Epithelial cell of esophagus (primary cell): ENCODE data around the gene AMZ1.
A peak's percentile ranks its signal among the peaks of the same experiment; 100 is the strongest.

Experiments used
- DNase-seq: peaks from one replicate; pipeline ENCODE4 v3.0.0; 2010; ENCODE audit warnings: low read depth
- H3K4me3 ChIP-seq: 2 replicates; pipeline ENCODE4 v1.5.1; 2011; ENCODE audit warnings: mild to moderate bottlenecking, low read length, control low read depth
- CTCF ChIP-seq: IDR thresholded peaks from 2 replicates; pipeline ENCODE4 v1.5.1; 2011; ENCODE audit warnings: low read depth, mild to moderate bottlenecking, low read length, control low read depth, inconsistent platforms; ENCODE audit not compliant: insufficient read depth; ENCODE audit errors: missing control alignments

AMZ1 gene

DNA sequence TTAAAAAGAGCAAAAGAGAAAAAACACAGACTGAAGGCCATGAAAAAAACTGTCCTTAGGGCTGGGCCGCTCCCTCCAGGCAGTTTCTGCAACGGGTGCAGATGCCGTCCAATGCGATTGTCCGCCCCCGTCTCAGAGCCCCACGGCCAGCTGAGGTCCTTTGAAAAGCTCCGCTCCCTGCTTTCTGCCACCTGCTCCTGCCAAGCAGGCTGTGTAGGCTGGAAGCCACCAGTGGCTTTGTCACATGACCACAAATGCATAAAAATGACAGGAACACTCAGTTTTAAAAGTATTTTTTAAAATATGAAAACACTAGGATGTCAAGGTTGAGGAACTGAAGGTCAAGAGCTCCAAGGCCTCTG, 71.7 kb downstream of the AMZ1 start:
- DNase-seq = no peak
- no peak for TF ChIP-seq CTCF
- H3K4me3 ChIP-seq = no peak overlapping the region

- no peak overlapping the region for H3K4me3 ChIP-seq
- peak; percentile 57 for TF ChIP-seq CTCF
- peak; percentile 63 for DNase-seq
These were observed 72.3 kb downstream of the AMZ1 start for GRCh38 chr7:2760098-2760889.

DNA sequence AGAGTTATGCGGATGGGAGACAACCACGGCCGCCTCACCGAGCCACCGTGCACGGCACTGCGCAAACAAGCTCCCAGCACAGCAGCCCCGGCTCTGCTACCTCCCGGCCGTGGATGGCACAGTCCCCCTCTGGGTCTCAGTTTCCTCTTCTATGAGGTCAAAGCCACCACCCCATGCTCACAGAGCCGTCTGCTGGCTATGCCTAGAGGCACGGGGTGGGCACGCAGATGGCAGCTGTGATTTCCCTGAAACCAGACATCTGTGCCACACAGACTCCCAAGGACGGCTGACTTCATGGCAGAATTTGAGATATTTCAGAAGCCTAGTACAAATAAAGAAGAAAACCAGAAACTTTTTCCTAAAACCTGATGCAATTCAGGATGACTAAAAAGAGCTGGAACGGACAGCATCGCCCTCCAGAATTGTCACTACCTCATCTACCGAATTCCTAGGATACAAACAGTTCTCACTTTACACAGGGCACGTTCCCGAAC, 73.2 kb downstream of the AMZ1 start:
- H3K4me3 ChIP-seq = no peak overlapping the region
- TF ChIP-seq CTCF = no peak
- DNase-seq = no peak

DNA sequence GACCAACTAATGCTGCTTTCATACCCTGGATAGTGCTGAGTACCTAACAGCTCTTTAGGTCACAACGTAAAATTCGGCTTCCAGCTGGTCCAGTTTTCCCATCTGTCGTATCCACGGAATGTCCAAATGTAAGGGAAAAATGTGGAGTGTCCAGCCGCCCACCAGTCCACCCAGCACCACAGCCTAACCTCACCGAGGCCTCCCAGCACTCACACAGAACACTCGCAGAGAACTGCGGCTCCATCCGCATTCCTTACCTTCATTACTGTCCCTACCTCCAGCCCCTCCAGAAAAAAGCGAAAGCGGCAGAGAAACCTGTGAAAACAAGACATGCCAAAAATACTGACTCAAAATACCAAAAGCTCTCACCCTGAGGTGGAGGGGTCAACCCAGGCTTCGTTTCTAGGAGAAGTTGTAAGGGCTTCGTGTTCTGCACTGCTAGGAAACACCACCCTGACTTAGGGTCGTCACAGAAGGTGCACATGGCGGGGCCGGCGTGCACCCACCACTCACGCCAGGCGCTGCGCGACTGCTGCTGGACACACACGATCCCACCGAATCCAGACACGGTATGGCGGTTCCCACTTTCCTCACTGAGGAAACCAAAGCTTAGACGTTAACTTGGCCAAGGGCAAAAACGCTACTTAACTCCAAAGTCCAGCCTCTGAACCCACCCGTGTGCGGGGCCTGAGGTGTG, 73.9 kb downstream of the AMZ1 start:
- no peak for TF ChIP-seq CTCF
- H3K4me3 ChIP-seq = no peak overlapping the region
- DNase-seq = no peak

GRCh38 chr7:2763597-2763996, 75.6 kb downstream of the AMZ1 start:
- TF ChIP-seq CTCF = no peak
- no peak for DNase-seq
- no peak overlapping the region for H3K4me3 ChIP-seq

GRCh38 chr7:2764621-2765020, 76.6 kb downstream of the AMZ1 start:
- no peak for DNase-seq
- H3K4me3 ChIP-seq = no peak overlapping the region
- TF ChIP-seq CTCF = no peak
